Ascending aorta (tissue), 2 donors: ENCODE measurements around the gene MARCHF11. TPM values are rescaled to one million over a fixed set of nuclear protein-coding genes. Genes with fewer than 3 reads are reported as not detected.

ENCODE experiments used
- DNase-seq, 2 donors: peaks; one replicate each; pipeline ENCODE4 v3.0.0-alpha.2; 2019; ENCODE audit warnings: low spot score in 2 of 2
- H3K27ac ChIP-seq, 2 donors: fragments of 200-600 bp; sonication (generic); one replicate each; pipeline ENCODE4 v1.5.1; 2016 to 2017; ENCODE audit warnings: mild to moderate bottlenecking in 1 of 2
- H3K27me3 ChIP-seq: fragments of 200-600 bp; sonication (generic); one replicate; pipeline ENCODE4 v1.5.1; 2017
- H3K36me3 ChIP-seq, 2 donors: fragments of 200-600 bp; sonication (generic); one replicate each; pipeline ENCODE4 v1.5.1; 2016
- H3K4me1 ChIP-seq, 2 donors: fragments of 200-600 bp; sonication (generic); one replicate each; pipeline ENCODE4 v1.5.1; 2016 to 2017; ENCODE audit warnings: mild to moderate bottlenecking in 1 of 2
- H3K4me3 ChIP-seq, 2 donors: fragments of 200-600 bp; sonication (generic); one replicate each; pipeline ENCODE4 v1.5.1; 2016 to 2017; ENCODE audit warnings: mild to moderate bottlenecking in 1 of 2
- H3K9me3 ChIP-seq, 2 donors: fragments of 200-600 bp; sonication (generic); one replicate each; pipeline ENCODE4 v1.5.1; 2016
- CTCF ChIP-seq, 3 experiments: fragments of 200-600 bp in 2 of 3; fragments of 450-650 bp in 1 of 3; sonication (generic) in 2 of 3; IDR thresholded peaks; one replicate each; pipeline ENCODE4 v1.5.1; 2016 to 2019; ENCODE audit warnings: antibody characterized with exemption in 3 of 3, mild to moderate bottlenecking in 1 of 3, moderate library complexity in 1 of 3
- intact Hi-C: fragments of 100-400 bp; cut with DNase I; formaldehyde crosslinking; loops from one replicate; pipeline ENCODE4 v1.15.1; 2023
- total RNA-seq: library from RNA; depleted of rRNA; stranded (reverse); fragments of >200 nt; gene quantifications from one replicate; pipeline ENCODE4 v1.1.0, GENCODE V29; 2016

MARCHF11 gene
- total RNA-seq, 1 donor from 2014 or later, result not detected

GRCh38 chr5:16152601-16153568 lies 26.7 kb downstream of the MARCHF11 start:
- no peaks in the 10 kb centered on the region for H3K9me3 ChIP-seq
- no peak overlapping the region for H3K4me3 ChIP-seq
- no peaks in the 10 kb centered on the region for H3K27me3 ChIP-seq
- no peak for TF ChIP-seq CTCF (IDR thresholded peaks at IDR 0.05)
- no peaks in the 10 kb centered on the region for H3K36me3 ChIP-seq
- no peaks in the 10 kb centered on the region for H3K4me1 ChIP-seq
- intact Hi-C loops, result no loop called here
- H3K27ac ChIP-seq, result no peak overlapping the region
- DNase-seq, result no peak

GRCh38 chr5:16149621-16150020 lies 30.0 kb downstream of the MARCHF11 start:
- Histone ChIP-seq H3K27me3 (no peaks in the 10 kb centered on the region), H3K9me3 (no peaks in the 10 kb centered on the region), H3K4me1 (no peaks in the 10 kb centered on the region), H3K36me3 (no peaks in the 10 kb centered on the region), H3K4me3 (no peak overlapping the region), H3K27ac (no peak overlapping the region)
- TF ChIP-seq CTCF (IDR thresholded peaks at IDR 0.05), result no peak
- intact Hi-C loops, result no loop called here
- no peak for DNase-seq

GRCh38 chr5:16147179-16147900 lies 32.3 kb downstream of the MARCHF11 start:
- H3K36me3 ChIP-seq, result no peaks in the 10 kb centered on the region
- intact Hi-C loops, result no loop called here
- H3K9me3 ChIP-seq, result no peaks in the 10 kb centered on the region
- H3K4me1 ChIP-seq, result no peaks in the 10 kb centered on the region
- H3K27me3 ChIP-seq, result no peaks in the 10 kb centered on the region
- DNase-seq, result no peak
- no peak for TF ChIP-seq CTCF (IDR thresholded peaks at IDR 0.05)
- no peak overlapping the region for H3K4me3 ChIP-seq
- no peak overlapping the region for H3K27ac ChIP-seq

- Histone ChIP-seq H3K27me3 (no peaks in the 10 kb centered on the region), H3K4me1 (no peaks in the 10 kb centered on the region), H3K4me3 (no peak overlapping the region), H3K9me3 (no peaks in the 10 kb centered on the region), H3K27ac (no peak overlapping the region), H3K36me3 (no peaks in the 10 kb centered on the region)
- intact Hi-C loops, result no loop called here
- no peak for TF ChIP-seq CTCF (IDR thresholded peaks at IDR 0.05)
- DNase-seq, result no peak
Observed at GRCh38 chr5:16144416-16144815, 35.2 kb downstream of the MARCHF11 start.

GRCh38 chr5:16143361-16144049 lies 36.1 kb downstream of the MARCHF11 start:
- Histone ChIP-seq H3K36me3 (no peaks in the 10 kb centered on the region), H3K4me1 (no peaks in the 10 kb centered on the region), H3K4me3 (no peak overlapping the region), H3K27ac (no peak overlapping the region), H3K9me3 (no peaks in the 10 kb centered on the region), H3K27me3 (no peaks in the 10 kb centered on the region)
- no peak for DNase-seq
- intact Hi-C loops, result no loop called here
- TF ChIP-seq CTCF (IDR thresholded peaks at IDR 0.05), result no peak
